NCI-H2029 (cell line): ENCODE results near the gene AP5S1.

ENCODE experiments used
- DNase-seq: peaks from one replicate; lab custom pipeline; 2025; lab: John Stamatoyannopoulos, UW

The AP5S1 gene

GRCh38 chr20:3876676-3877075 is 56.3 kb downstream of the AP5S1 start:
- DNase-seq, result peak; percentile 62
